GM18508 (cell line): ENCODE data around the gene KCNMA1.

Experiments
- ATAC-seq: cut with Tn5 transposase; IDR thresholded peaks from one replicate; pipeline ENCODE4 v1.9.1; 2021; ENCODE audit warnings: moderate number of reproducible peaks; ENCODE audit not compliant: insufficient read depth, unreplicated experiment

Gene KCNMA1

DNA sequence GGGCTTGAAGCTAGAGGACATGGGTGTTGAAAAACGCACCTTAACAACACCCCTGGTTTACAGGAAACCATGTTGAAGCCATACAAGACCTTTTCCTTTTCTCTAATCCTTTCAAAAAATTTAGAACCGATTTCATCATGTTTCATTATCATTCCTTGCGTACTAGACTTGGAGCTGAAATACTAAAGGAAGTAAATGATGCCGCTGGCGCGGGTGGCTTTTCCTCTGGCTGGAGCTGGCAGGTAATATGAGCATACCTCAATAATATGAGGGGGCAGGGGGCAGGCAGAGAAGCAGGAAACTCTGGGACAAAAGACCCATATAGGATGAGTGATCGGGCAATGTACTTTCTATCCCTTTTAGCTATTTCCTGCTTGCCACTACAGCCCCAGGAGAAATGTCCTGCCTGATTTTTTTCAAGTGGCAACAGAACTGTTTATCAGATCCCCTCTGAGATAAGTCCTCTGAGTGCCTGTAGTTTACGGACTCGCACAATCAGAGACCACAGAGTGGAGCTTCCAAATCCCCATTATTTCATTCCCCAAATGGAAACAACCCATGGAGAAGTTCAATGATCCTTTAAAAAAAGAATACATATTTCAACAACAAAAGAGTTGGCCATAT, 450.1 kb downstream of the KCNMA1 start:
- no peak for ATAC-seq

DNA sequence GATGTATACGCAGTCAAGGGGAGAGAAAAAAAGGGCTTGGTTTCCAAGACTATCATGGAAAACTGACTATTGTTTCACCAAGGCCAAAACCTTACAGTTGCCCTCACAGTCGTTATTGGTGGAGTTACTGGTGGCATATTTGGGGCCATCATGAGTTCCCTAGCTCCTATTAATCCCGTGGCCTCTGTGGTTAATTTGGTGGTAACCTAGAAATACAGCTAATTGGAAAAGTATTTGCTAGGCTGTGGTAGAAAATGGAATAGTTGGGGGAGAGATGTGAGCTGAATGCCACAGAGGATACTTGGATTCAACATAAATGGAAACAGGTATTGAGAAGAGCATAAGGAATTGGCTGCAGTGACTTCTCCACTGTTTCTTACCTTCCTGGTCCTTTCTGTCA, 450.7 kb downstream of the KCNMA1 start:
- no peak for ATAC-seq

DNA sequence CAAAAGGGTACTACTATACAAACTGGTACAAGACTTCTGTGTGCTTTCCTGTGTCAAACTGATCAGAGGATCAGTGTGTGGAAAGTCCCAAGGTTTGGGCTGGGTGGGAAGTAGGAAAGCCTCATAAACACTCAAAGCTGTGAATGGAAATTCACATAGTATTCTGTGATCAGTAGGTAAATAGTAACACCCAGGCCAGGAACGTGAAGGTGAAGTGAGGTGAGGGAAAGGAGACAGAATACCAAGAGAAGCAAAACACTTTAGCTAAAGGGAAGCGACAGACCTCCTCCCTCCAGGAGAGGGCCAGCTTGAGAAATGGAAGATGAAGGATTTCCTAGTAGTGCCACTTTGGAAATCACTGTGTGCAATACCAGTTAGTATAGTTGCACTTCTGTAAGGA, 451.9 kb downstream of the KCNMA1 start:
- no peak for ATAC-seq

DNA sequence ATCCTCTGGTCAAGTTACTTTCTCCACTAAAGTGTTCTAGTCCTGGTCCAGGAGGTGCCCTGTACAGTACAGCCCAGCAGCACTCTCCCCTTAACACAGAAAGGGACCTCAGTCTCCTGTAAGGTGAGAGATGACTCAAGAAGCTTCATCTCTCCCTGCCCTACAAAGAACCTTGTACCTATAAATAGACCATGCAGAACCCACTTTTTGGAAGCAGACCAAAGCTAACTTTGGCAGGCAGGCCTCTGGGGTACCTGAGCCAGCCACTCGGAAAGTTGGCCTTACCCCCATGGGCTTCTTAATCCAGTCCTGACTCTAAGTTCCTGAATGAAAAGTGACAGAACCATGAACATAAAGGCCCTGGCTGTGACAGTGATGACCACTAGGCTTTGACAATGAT, 454.8 kb downstream of the KCNMA1 start:
- ATAC-seq = no peak

DNA sequence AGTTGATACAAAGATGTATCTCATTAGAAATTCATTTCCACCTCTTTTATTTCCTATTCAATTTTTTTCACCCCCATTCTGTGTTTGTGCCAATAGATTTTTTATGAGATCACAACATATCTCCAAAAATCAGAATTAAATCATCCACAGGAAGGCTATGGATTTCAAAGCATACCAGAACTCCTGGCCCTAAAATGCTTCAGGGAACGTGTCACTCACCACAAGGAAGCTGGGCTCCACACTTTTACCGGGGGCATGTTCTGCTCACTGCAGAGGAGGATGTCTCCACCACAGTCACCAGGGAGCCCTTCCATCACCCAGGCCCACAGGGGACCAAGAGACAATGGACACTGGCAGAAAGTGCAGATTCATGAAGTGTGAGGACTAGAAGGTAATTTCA, 456.8 kb downstream of the KCNMA1 start:
- ATAC-seq = no peak

DNA sequence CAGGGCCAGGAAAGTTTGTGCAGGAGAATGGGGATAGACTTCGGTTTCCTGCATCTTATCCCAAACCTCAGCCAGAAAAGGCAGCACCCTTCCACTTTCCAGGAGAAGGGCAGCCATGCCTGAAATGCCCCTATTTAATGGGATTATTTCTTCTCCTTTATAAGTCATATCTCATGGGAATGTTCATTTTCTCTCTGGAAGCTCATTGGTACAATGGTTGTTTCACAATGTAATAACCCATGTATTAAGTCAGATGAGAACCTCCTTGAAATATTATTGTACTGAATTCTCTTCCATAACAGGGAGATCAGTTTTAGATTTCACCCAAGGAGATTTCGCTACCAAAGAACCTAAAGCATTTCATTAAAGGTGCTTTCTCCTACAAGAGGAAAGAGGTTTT, 457.5 kb downstream of the KCNMA1 start:
- ATAC-seq = no peak

DNA sequence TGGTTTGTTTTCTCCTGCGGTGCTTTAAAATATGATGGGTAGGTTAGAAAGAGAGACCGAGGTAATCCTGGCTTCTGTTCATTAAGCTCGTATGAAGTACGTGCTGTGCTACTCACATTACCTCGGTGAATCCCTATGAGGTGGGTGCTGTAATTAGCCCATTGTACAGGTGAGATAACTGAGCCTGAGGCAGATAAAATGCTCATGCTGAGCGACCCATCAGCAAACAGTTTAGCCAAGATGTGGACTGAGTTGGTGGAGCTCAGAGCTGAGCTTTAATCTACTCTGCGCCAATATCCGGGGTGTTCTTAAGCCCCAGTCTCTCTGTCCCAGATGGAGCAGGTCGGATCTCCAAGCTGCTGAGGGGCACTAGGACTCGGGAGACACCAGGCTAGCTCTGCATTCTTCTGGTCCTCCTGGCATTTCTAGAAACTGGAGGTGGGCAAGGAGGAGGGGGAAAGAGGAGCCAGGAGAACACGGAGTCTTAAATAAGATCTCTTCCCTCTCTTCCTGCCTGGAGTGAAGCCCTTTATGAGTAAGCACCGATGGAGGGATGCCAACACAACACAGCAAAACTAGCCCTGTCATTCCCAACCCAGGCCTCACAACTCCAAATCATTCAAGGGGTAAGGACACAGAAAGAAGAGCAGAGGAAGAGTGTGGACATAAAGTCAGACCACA, 458.5 kb downstream of the KCNMA1 start:
- no peak for ATAC-seq

DNA sequence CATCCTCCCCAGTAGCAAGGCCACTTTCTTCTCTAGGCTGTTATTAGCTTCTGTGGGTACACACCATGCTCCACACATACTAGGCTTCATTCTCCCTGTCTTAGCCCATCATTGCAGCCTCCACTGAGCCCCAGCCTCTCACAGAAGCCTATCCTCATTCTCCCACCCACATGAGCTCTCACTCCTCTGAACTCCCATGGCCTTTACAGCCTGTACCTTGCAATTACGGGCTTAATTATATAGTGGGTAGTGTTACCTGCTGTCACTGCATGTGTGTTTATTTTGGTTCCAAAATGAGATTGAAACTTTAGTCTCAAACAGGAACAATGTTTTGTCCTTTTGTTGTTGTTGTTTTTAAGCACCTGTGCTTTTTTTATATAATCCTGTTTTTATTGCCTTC, 460.0 kb downstream of the KCNMA1 start:
- no peak for ATAC-seq

DNA sequence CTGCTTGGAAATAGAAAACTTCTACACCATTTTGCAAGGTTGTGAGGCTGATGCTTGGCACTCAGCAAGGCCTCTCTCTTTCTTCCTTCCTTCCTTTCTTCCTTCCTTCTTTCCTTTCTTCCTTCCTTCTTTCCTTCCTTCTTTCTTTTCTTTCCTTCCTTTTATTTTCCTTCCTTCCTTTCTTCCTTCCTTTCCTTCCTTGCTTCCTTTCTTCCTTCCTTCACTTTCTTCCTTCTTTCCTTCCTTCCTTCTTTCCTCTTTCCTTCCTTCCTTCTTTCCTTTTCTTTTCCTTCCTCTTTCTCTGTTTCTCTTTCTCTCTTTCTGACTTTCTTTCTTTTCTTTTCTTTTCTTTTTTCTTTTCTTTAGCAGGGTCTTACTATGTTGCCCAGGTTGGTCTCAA, 460.4 kb downstream of the KCNMA1 start:
- ATAC-seq = no peak

DNA sequence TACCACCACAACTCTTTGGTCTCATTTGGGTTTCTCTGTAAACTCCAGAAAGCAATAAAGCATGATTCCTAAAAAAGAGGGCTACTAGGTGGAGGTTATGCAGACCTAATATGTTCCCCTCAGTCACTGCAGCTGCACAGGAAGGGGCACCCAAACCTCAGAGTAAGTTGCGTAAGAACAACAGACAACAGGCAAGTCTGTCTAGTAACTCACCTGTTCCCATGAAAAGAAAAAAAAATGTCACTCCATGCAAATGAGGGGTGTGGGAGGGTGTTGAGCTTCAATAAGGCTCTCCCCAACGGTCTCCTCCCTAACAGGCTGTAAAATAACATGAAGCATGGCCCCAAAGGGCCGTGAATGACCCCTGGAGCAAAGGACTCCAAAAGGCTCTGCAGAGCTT, 461.4 kb downstream of the KCNMA1 start:
- ATAC-seq = no peak

DNA sequence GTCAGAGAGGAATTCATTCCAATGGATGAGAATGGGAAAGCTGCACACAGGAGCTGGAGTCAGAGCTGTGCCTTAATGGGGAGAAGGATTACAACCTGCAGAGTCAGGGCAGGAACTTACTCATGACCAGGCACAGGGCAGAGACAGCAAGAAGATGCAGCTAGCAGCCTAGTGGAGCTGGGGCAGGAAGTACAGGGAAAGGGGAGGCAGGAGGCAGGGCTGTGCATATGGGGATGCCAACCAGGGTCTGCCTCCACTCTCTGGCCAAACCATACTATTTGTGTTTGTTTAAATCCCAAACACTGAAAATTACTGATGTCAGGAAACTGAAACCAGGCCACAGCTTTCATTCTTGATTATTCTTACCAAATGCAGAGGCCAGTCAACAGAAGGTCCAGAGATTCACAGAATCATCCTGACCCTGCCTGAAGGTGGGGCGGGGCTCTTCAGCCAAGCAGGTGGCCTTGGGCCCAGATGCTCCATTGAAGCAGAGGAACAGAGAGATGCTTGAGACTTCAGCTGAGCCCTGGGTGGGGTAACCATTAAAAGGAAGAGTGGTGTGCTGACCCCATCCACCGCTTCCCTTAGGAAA, 461.9 kb downstream of the KCNMA1 start:
- no peak for ATAC-seq

DNA sequence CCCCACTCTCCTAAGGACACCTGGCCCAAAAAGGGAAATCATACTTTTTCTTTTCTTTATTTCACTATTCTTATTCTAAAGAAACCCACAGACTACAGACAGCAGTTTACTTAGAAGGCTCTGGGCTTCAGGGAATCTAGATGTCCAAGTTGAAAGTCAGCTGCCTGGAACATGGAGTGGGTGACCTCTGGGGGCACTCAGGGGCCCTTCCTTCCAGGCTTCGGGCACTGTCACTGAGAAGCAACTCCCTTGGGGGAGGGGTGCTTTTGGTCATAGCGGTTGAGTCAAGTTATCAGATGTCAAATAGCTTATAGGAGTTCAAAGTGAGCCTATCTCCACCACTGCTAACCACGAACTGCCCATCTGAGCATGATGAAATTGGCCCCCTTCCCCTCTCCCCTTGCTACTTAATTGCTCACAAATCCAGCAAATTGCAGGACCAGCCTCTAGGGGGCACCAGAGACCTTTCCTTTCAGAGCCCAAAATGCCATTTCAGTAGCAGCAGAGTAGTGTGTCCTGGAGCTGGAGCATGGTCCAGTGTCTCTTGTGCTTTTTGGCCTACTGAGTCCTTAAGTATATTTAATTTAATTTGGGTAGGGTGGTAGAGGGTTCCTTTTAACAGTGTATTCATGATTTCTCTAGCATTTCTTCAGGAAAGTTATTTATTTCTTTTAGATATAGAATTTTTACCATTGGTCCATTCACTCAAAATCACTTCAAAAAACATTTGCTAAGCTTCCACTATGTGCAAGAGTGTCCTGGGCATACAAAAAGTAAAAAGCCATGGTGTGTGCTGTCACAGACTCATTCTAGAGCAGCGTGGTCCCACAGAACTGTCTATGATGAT, 463.8 kb downstream of the KCNMA1 start:
- ATAC-seq = no peak

DNA sequence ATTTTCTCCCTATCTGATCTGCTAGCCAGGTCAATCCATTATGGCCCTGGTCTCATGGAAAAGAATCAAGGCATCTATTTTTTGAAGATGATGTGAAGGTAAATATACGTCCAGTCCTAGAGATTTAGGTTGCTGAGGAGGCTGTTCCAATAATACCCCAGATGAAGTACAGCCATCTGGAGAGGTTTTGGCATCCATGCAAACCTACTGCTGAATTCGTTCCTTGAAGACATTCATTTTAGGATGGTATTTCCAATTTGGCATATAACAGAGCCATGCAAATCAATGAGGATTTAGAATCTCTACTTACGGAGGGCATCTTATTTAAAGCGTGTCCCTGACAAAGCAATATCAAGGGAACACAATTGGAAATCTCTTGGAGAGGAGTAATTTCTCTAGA, 465.5 kb downstream of the KCNMA1 start:
- ATAC-seq = no peak

DNA sequence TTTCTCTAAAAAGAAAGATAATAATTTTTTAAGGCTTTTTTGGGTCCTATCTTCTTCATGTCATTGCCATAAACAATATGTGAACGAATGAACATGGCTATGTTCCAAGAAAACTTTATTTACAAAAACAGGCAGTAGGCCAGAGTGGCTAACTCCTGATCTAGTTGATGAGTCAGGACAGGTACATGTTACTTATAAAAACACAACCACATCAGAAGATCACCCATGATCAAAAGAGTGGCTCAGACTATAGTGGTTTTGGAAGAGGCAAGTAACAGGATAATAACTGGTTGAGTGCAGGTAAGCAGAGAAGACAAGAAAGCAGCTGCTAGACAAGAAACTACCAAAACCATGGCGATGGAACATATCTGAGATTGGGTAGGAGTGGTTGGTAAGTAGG, 468.7 kb downstream of the KCNMA1 start:
- ATAC-seq = no peak

DNA sequence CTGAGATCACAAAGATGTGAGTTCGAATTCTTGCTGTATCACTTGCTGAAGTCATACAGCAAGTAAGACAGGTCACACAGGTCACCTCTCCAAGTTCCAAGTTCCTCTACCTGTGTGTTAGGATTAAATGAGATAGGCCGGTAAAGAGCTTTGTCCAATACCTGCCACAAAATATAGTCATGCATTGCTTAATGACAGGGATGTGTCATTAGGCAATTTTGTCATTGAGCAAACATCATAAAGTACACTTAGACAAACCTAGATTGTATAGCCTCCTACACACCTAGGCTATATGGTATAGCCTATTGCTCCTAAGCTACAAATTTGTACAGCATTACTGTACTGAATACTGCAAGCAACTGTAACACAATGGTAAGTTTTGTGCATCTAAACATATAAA, 469.4 kb downstream of the KCNMA1 start:
- ATAC-seq = no peak

DNA sequence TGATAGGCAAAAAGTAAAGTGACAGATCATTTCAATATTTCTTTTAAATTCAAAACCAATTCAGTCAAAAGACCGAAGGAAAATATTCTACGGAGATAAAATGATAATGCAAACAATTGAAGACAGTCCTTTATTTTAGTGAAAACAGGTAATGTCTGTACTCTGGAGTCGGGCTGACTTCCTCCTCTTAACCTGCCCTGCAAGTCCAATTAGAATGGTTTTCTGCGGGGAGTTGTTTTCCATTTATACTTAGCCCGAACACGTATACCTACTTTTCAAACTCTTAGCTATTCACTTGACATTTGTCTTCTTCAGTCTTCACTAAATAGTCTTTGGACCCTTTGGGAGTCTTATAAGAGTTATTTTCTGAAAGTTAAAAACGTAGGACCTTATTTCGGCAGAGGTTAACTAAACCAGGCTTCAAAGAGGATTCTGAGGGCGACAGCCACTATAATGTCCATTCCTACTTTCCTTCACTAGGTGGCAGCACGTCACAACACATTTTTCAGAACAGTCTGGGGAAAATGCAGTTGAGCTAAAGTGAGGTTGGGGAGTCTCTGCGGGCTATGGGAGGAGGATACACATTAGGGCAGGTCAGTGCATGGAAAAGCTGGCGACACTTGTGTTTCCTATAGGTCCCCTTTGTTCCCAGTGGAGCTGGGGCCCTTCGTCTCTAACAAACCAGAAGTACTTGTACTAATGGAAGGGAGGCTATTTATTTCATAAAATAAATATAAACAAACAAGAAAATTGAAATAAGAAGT, 472.0 kb downstream of the KCNMA1 start:
- ATAC-seq = no peak

DNA sequence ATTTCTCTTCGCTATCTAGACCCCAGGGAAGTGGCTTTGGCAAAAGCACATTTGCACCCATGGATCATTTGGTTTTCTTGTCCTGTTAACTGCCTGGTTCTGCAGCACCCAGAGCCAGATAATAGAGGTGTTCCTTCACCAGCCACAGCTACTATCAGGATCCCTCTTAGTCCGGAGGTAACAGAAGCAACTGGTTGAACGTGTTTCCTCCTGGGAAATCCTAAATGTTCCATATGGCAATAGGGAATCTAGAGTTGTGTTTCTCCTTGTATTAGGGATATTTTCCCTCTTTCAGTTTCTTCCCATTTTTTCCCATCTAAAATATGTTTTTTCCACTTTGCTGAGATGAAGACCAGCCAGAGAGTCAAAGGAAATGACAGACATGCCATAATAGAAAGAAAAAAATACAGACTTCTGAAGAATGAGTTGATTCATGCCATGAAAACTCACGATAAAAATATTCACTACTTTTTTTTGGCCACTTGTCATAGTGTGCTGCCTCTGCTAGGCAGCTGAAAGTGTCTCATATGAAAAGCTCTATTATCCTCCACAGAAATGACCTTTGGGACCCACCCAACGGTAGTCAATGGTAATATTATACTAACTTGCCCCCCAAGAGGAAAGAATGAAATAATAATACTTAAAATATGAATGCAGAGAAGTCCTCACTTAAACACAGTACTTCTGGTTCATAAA, 472.8 kb downstream of the KCNMA1 start:
- no peak for ATAC-seq

DNA sequence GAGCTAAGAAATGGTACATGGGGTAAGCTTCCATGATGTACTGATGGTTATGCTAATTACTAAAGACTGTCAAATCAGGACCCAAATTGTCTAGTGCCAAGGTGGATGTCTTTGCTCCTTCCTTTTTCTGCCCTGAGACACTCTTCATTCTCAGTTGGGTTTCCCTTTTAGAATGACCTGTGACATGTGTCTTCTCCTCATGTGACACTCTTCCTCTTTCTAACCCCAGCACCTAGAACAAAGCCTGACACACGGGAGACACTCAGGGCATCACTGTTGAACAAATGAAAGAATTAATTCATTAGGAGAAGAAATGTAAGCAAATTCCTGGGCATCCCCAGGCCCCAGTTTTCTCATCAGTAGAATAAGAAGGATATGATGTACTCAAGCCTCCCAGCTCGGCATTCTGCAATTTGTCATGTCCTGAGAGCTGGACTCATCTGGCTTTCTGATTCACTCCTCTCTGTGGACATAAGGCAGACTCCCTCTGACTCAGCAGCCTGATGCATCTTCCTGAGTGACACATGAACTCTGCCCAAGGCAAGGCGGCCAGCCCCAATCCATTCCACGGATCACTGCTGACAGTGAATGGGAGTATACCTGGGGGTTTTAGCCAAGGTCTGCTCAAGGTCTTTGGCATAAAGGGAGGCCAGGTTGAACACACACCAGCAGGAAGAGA, 473.8 kb downstream of the KCNMA1 start:
- ATAC-seq = no peak

DNA sequence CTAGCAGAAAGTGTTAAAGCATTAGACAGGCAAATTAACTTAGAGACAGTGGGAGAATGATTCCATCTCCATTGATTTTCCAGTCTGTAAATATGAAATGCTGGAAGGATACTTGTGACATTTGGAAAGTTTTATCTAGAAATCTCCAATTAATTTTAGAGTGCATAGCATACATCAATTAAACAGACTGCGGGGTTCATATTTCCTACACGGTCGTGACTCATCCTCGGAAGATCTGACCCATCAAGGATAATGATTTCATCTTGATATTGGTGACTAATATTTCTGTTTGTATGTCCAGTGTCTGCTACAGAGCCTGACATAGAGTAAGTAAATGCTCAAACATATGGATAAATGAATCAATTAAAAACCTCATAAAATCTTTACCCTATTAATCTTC, 474.9 kb downstream of the KCNMA1 start:
- ATAC-seq = no peak
